Measurements from ENCODE around the gene KCTD13. TPM values are rescaled to one million over a fixed set of nuclear protein-coding genes. Genes with fewer than 3 reads are reported as not detected.
A peak's percentile ranks its signal among the peaks of the same experiment; 100 is the strongest.

Gene KCTD13
- total and polyA plus RNA-seq, 2 of the 8 experiments (the other 6 are each of a cell fraction or from before 2014, with no cell fraction given) = 9.2 to 10.8 TPM

GRCh38 chr16:29899516-29900101 is 26.4 kb downstream of the KCTD13 start, which contains the start of gene SEZ6L2 (continued):
- no peak for TF ChIP-seq SRF (IDR thresholded peaks at IDR 0.05; ENCODE audit: low read depth, low read length)
- TF ChIP-seq ATF3 (IDR thresholded peaks at IDR 0.05; ENCODE audit: insufficient read depth, low read depth, low read length) = no peak
- TF ChIP-seq CBX8 (IDR thresholded peaks at IDR 0.05; ENCODE audit: borderline replicate concordance, low read depth, low read length) = no peak
- no peak for TF ChIP-seq KDM4A (IDR thresholded peaks at IDR 0.05; ENCODE audit: low read depth, low read length, severe bottlenecking)
- TF ChIP-seq CHD7 (IDR thresholded peaks at IDR 0.05; ENCODE audit: insufficient replicate concordance, low read length) = no peak
- TF ChIP-seq KDM1A (IDR thresholded peaks at IDR 0.05; ENCODE audit: borderline replicate concordance, low read length) = no peak
- no peak for TF ChIP-seq POLR2AphosphoS5 (IDR thresholded peaks at IDR 0.05; ENCODE audit: low read depth, low read length)
- TF ChIP-seq BRCA1 (IDR thresholded peaks at IDR 0.05; ENCODE audit: low read depth, low read length) = no peak
- no peak for TF ChIP-seq SUZ12 (IDR thresholded peaks at IDR 0.05; ENCODE audit: low read length)
- TF ChIP-seq SP1 (IDR thresholded peaks at IDR 0.05; ENCODE audit: low read depth, low read length) = peak; percentile 31; the same call in 1 of the 2 replicates
- TF ChIP-seq FOSL1 (IDR thresholded peaks at IDR 0.05; ENCODE audit: insufficient read depth, low read depth, low read length) = no peak

Measured in H1 (cell line).